Measurements from ENCODE around the gene MFAP3. TPM values are rescaled to one million over a fixed set of nuclear protein-coding genes. Genes with fewer than 3 reads are reported as not detected.

Gene MFAP3
- total and polyA plus RNA-seq, 2 donors (not counting 3 experiments of a cell fraction or from before 2014, with no cell fraction given): 19.5 to 35.3 TPM

DNA sequence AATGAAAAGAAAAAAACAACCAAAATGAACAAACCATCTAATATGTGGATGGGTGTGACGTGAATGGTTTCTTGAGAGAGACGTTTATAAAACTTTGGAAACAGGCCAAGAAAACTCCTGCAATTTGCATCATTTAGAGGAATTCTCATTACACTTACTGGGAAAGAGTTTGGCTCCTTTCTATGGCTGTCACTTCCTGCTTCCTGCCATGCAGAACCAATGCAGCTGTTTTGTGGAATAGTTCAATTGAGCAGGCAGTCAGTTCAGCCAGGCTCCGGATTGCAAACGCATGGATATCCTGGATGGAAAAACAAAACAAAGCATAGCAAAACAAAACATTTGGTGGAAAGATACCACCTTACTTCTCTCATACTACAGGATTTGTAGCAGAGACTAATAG is 36.7 kb upstream of the MFAP3 start:
- intact Hi-C loops (cut with micrococcal nuclease): loop anchor here (1.0 kb wide), 2 partner anchors 36 to 366 kb away; partner anchors contain the start of genes FAM114A2 and MFAP3
- Histone ChIP-seq H3K27ac (ENCODE audit: insufficient read depth, low read depth, low read length) (peak overlapping the region; percentile 86), H3K79me2 (ENCODE audit: control insufficient read depth, insufficient read depth, low read length) (no peaks in the 10 kb centered on the region), H3K4me3 (replicated peaks in 1 of 3; ENCODE audit: insufficient read depth in 1 of 3, low read depth in 1 of 3, low read length in 3 of 3) (no peak overlapping the region), H3K9me3 (replicated peaks; ENCODE audit: control insufficient read depth, insufficient read depth, low read length) (no peaks in the 10 kb centered on the region), H2AFZ (ENCODE audit: low read depth, low read length) (peak overlapping the region; percentile 38), H3K9me1 (replicated peaks; ENCODE audit: control insufficient read depth, extremely low read depth, insufficient read depth, low read length) (no peaks in the 10 kb centered on the region), H3K4me2 (ENCODE audit: insufficient read depth, low read length) (peak overlapping the region; percentile 57), H3K36me3 (ENCODE audit: control insufficient read depth in 2 of 2, extremely low read depth in 1 of 2, insufficient read depth in 2 of 2, low read length in 2 of 2) (peaks cover 0 to 5% of the 10 kb centered on the region in 2 experiments), H4K20me1 (replicated peaks; ENCODE audit: control insufficient read depth, extremely low read depth, insufficient read depth, low read length) (no peaks in the 10 kb centered on the region), H3K4me1 (ENCODE audit: control insufficient read depth, extremely low read depth, insufficient read depth, low read length) (peaks cover 17% of the 10 kb centered on the region), H3K27me3 (ENCODE audit: control insufficient read depth in 2 of 2, insufficient read depth in 2 of 2, low read length in 2 of 2) (no peaks in the 10 kb centered on the region), H3K9ac (replicated peaks; ENCODE audit: extremely low read depth, insufficient read depth, low read length) (peak overlapping the region; percentile 60)
- BruUV-seq (replicated peaks): no TSS peak
- dilution Hi-C loops (cut with MboI; ENCODE audit: extremely low pct_ligation_motif_present, low sequenced_read_pairs): no loop called here
- CTCF ChIA-PET: interaction anchor here (1.0 to 1.3 kb wide), 2 partner anchors 27 to 36 kb away, joined by 3 to 6 read pairs; partner anchors contain the start of genes FAM114A2 and MFAP3
- POLR2A ChIA-PET: interaction anchor here (1.8 kb wide), 1 partner anchor 37 kb away, joined by 5 read pairs; the partner anchor contains the start of genes FAM114A2 and MFAP3
- peak; percentile 8 for TF ChIP-seq FOS (IDR thresholded peaks at IDR 0.05; ENCODE audit: borderline replicate concordance, insufficient read depth, low read length)
- TF ChIP-seq, protein P1, sequence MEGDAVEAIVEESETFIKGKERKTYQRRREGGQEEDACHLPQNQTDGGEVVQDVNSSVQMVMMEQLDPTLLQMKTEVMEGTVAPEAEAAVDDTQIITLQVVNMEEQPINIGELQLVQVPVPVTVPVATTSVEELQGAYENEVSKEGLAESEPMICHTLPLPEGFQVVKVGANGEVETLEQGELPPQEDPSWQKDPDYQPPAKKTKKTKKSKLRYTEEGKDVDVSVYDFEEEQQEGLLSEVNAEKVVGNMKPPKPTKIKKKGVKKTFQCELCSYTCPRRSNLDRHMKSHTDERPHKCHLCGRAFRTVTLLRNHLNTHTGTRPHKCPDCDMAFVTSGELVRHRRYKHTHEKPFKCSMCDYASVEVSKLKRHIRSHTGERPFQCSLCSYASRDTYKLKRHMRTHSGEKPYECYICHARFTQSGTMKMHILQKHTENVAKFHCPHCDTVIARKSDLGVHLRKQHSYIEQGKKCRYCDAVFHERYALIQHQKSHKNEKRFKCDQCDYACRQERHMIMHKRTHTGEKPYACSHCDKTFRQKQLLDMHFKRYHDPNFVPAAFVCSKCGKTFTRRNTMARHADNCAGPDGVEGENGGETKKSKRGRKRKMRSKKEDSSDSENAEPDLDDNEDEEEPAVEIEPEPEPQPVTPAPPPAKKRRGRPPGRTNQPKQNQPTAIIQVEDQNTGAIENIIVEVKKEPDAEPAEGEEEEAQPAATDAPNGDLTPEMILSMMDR (IDR thresholded peaks at IDR 0.05; ENCODE audit: extremely low read depth in 1 of 2, insufficient read depth in 1 of 2, low read depth in 1 of 2, low read length in 2 of 2): no peak
- peak; percentile 88 for FAIRE-seq
- peak; percentile 87 for DNase-seq (ENCODE audit: low read depth, low spot score)

DNA sequence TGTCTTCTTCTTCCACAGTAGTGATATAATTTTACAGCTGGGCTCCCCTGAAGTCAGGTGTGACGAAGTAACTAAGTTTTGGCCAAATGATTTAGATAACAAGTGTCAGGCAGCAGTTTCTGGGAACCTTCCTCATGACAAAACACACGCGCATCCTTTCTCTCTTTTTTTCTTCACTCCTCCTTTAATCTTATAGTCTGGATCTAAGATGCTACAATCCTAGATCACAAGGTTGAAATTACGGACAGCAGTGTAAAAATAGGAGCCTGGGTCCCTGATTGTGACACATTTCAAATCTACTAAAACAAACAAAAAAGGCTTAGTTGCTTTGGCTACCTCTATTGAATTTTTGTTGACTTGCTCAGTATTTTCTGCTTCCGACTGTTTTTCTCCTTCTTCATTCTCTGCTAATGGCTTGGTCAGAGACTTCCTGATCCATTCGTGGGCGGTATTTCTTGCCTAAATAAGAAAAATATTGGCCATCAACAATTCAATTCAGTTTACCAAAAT is 36.2 kb upstream of the MFAP3 start:
- CTCF ChIA-PET: interaction anchor here (1.0 to 1.3 kb wide), 2 partner anchors 28 to 36 kb away, joined by 3 to 6 read pairs; partner anchors contain the start of genes FAM114A2 and MFAP3
- POLR2A ChIA-PET: interaction anchor here (1.8 kb wide), 1 partner anchor 36 kb away, joined by 5 read pairs; the partner anchor contains the start of genes FAM114A2 and MFAP3
- peak; percentile 21 for FAIRE-seq
- no peaks in the 10 kb centered on the region for H3K9me1 ChIP-seq (replicated peaks; ENCODE audit: control insufficient read depth, extremely low read depth, insufficient read depth, low read length)
- no peak for TF ChIP-seq POLR2AphosphoS5 (IDR thresholded peaks at IDR 0.05; ENCODE audit: insufficient read depth, low read depth, low read length)
- no peak for TF ChIP-seq FOS (IDR thresholded peaks at IDR 0.05; ENCODE audit: borderline replicate concordance, insufficient read depth, low read length)
- no peak for TF ChIP-seq EZH2 (IDR thresholded peaks at IDR 0.05; ENCODE audit: borderline replicate concordance, low read depth, low read length, severe bottlenecking)
- TF ChIP-seq, protein P2, sequence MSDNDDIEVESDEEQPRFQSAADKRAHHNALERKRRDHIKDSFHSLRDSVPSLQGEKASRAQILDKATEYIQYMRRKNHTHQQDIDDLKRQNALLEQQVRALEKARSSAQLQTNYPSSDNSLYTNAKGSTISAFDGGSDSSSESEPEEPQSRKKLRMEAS (IDR thresholded peaks at IDR 0.05; ENCODE audit: insufficient read depth, insufficient read length): no peak
- TF ChIP-seq, protein P1 (IDR thresholded peaks at IDR 0.05; ENCODE audit: extremely low read depth in 1 of 2, insufficient read depth in 1 of 2, low read depth in 1 of 2, low read length in 2 of 2): no peak
- no peak for TF ChIP-seq POLR2A (IDR thresholded peaks at IDR 0.05; ENCODE audit: low read depth, low read length)
- no peak for TF ChIP-seq JUN (IDR thresholded peaks at IDR 0.05; ENCODE audit: borderline replicate concordance, insufficient read depth, insufficient read length, low read depth)
- TF ChIP-seq GATA2 (IDR thresholded peaks at IDR 0.05; ENCODE audit: insufficient read depth, insufficient read length, low read depth, low read length): no peak
- TF ChIP-seq MYC (IDR thresholded peaks at IDR 0.05; ENCODE audit: low read depth, low read length): no peak
- peaks cover 0 to 5% of the 10 kb centered on the region in 2 experiments for H3K36me3 ChIP-seq (ENCODE audit: control insufficient read depth in 2 of 2, extremely low read depth in 1 of 2, insufficient read depth in 2 of 2, low read length in 2 of 2)
- H3K27me3 ChIP-seq (ENCODE audit: control insufficient read depth in 2 of 2, insufficient read depth in 2 of 2, low read length in 2 of 2): no peaks in the 10 kb centered on the region
- H3K79me2 ChIP-seq (ENCODE audit: control insufficient read depth, insufficient read depth, low read length): no peaks in the 10 kb centered on the region
- H3K9me3 ChIP-seq (replicated peaks; ENCODE audit: control insufficient read depth, insufficient read depth, low read length): no peaks in the 10 kb centered on the region
- H2AFZ ChIP-seq (ENCODE audit: low read depth, low read length): peak overlapping the region; percentile 38
- no peak overlapping the region for H3K4me3 ChIP-seq (replicated peaks in 1 of 3; ENCODE audit: insufficient read depth in 1 of 3, low read depth in 1 of 3, low read length in 3 of 3)
- peak overlapping the region; percentile 57 for H3K4me2 ChIP-seq (ENCODE audit: insufficient read depth, low read length)
- no peaks in the 10 kb centered on the region for H4K20me1 ChIP-seq (replicated peaks; ENCODE audit: control insufficient read depth, extremely low read depth, insufficient read depth, low read length)
- dilution Hi-C loops (cut with MboI; ENCODE audit: extremely low pct_ligation_motif_present, low sequenced_read_pairs) (no loop called here), intact Hi-C loops (cut with micrococcal nuclease) (loop anchor here (1.0 kb wide), 2 partner anchors 36 to 366 kb away; partner anchors contain the start of genes FAM114A2 and MFAP3)
- DNase-seq (ENCODE audit: low read depth, low spot score): peak; percentile 14
- peaks cover 17% of the 10 kb centered on the region for H3K4me1 ChIP-seq (ENCODE audit: control insufficient read depth, extremely low read depth, insufficient read depth, low read length)
- TSS peak; percentile 96 for BruUV-seq (replicated peaks)
- peak overlapping the region; percentile 86 for H3K27ac ChIP-seq (ENCODE audit: insufficient read depth, low read depth, low read length)
- H3K9ac ChIP-seq (replicated peaks; ENCODE audit: extremely low read depth, insufficient read depth, low read length): peak overlapping the region; percentile 60
